EL (cell line): ENCODE data around the gene SLC1A5.
"Not testable (repeated sequence)": the region's sequence is repeated elsewhere in the genome, so short reads cannot be mapped to it uniquely, and the experiment has no call there.

ENCODE experiments used
- DNase-seq: peaks from one replicate; pipeline ENCODE4 v3.0.0-alpha.2; 2016

Gene SLC1A5

GRCh38 chr19:46766569-46767317, 21.7 kb downstream of the SLC1A5 start:
- DNase-seq, result peak; percentile 41

- DNase-seq, result no peak
Measured at GRCh38 chr19:46764817-46765291, 23.5 kb downstream of the SLC1A5 start.

- no peak for DNase-seq
Measured at GRCh38 chr19:46762245-46762890, 26.0 kb downstream of the SLC1A5 start.

GRCh38 chr19:46761418-46761831, 27.0 kb downstream of the SLC1A5 start:
- no peak for DNase-seq

- not testable (repeated sequence) for DNase-seq
Measured at GRCh38 chr19:46760897-46761296, 27.5 kb downstream of the SLC1A5 start.

GRCh38 chr19:46760363-46760762, 28.0 kb downstream of the SLC1A5 start:
- DNase-seq, result no peak

GRCh38 chr19:46759817-46760333, 28.5 kb downstream of the SLC1A5 start:
- peak; percentile 58 for DNase-seq

GRCh38 chr19:46759206-46759605, 29.2 kb downstream of the SLC1A5 start:
- no peak for DNase-seq

- DNase-seq, result no peak
Measured at GRCh38 chr19:46756544-46756888, 31.9 kb downstream of the SLC1A5 start.

GRCh38 chr19:46755853-46756543, 32.4 kb downstream of the SLC1A5 start:
- DNase-seq, result no peak

GRCh38 chr19:46755077-46755852, 33.1 kb downstream of the SLC1A5 start:
- peak; percentile 43 for DNase-seq

GRCh38 chr19:46753420-46754155, 34.8 kb downstream of the SLC1A5 start:
- peak; percentile 36 for DNase-seq

GRCh38 chr19:46748325-46749109, 39.9 kb downstream of the SLC1A5 start:
- peak; percentile 61 for DNase-seq

- peak; percentile 53 for DNase-seq
Measured at GRCh38 chr19:46746281-46747057, 41.9 kb downstream of the SLC1A5 start, which contains the start of gene STRN4. STRN4 (minus strand) TSS chr19:46746450; CDS start chr19:46746430, 20 bp downstream.

GRCh38 chr19:46745521-46746280, 42.7 kb downstream of the SLC1A5 start, which contains the start of gene FKRP:
FKRP (plus strand) TSS chr19:46746057; CDS start chr19:46755451, 9,394 bp downstream.
- DNase-seq, result no peak

- no peak for DNase-seq
Measured at GRCh38 chr19:46745030-46745429, 43.4 kb downstream of the SLC1A5 start.

- no peak for DNase-seq
Measured at GRCh38 chr19:46744005-46744691, 44.2 kb downstream of the SLC1A5 start.

- DNase-seq, result no peak
Measured at GRCh38 chr19:46742926-46743480, 45.4 kb downstream of the SLC1A5 start.
